ENCODE data around the gene TBC1D16. TPM values are rescaled to one million over a fixed set of nuclear protein-coding genes. Genes with fewer than 3 reads are reported as not detected.

TBC1D16 gene
- total RNA-seq, 3 donors from 2014 or later, result 27.1 to 92.2 (median 32.8) TPM

- TF ChIP-seq CTCF (IDR thresholded peaks at IDR 0.05) (no peak), POLR2A (IDR thresholded peaks at IDR 0.05) (no peak), POLR2AphosphoS5 (IDR thresholded peaks at IDR 0.05) (no peak)
- DNase-seq (ENCODE audit: low spot score in 2 of 2), result no peak
- H3K4me1 ChIP-seq, result no peaks in the 10 kb centered on the region
- no peak overlapping the region for H3K27ac ChIP-seq
- no peaks in the 10 kb centered on the region for H3K36me3 ChIP-seq
- H3K27me3 ChIP-seq, result peaks cover 0 to 20% of the 10 kb centered on the region in 2 donors
- intact Hi-C loops (cut with DNase I; ENCODE audit: low total_unique reads), result no loop called here
- no peaks in the 10 kb centered on the region for H3K9me3 ChIP-seq
- no peak overlapping the region for H3K4me3 ChIP-seq
Observed at GRCh38 chr17:79909121-79909520, 126.6 kb downstream of the TBC1D16 start.

- Histone ChIP-seq H3K36me3 (no peaks in the 10 kb centered on the region), H3K27me3 (peaks cover 0 to 25% of the 10 kb centered on the region in 2 donors), H3K9me3 (no peaks in the 10 kb centered on the region), H3K4me1 (no peaks in the 10 kb centered on the region), H3K27ac (no peak overlapping the region), H3K4me3 (no peak overlapping the region)
- intact Hi-C loops (cut with DNase I; ENCODE audit: low total_unique reads), result no loop called here
- TF ChIP-seq CTCF (IDR thresholded peaks at IDR 0.05) (no peak), POLR2A (IDR thresholded peaks at IDR 0.05) (no peak), POLR2AphosphoS5 (IDR thresholded peaks at IDR 0.05) (no peak)
- DNase-seq (ENCODE audit: low spot score in 2 of 2), result no peak
Observed at GRCh38 chr17:79907850-79908249, 127.8 kb downstream of the TBC1D16 start.

GRCh38 chr17:79907217-79907715 is 128.4 kb downstream of the TBC1D16 start:
- intact Hi-C loops (cut with DNase I; ENCODE audit: low total_unique reads), result no loop called here
- no peak for DNase-seq (ENCODE audit: low spot score in 2 of 2)
- Histone ChIP-seq H3K27ac (no peak overlapping the region), H3K36me3 (no peaks in the 10 kb centered on the region), H3K4me3 (no peak overlapping the region), H3K9me3 (no peaks in the 10 kb centered on the region), H3K4me1 (no peaks in the 10 kb centered on the region), H3K27me3 (peaks cover 0 to 29% of the 10 kb centered on the region in 2 donors)
- TF ChIP-seq POLR2A (IDR thresholded peaks at IDR 0.05) (no peak), POLR2AphosphoS5 (IDR thresholded peaks at IDR 0.05) (no peak), CTCF (IDR thresholded peaks at IDR 0.05) (no peak)

- Histone ChIP-seq H3K4me3 (no peak overlapping the region), H3K9me3 (no peaks in the 10 kb centered on the region), H3K36me3 (no peaks in the 10 kb centered on the region), H3K27me3 (peaks cover 0 to 40% of the 10 kb centered on the region in 2 donors), H3K4me1 (no peaks in the 10 kb centered on the region), H3K27ac (no peak overlapping the region)
- intact Hi-C loops (cut with DNase I; ENCODE audit: low total_unique reads), result no loop called here
- no peak for TF ChIP-seq POLR2AphosphoS5 (IDR thresholded peaks at IDR 0.05)
- no peak for DNase-seq (ENCODE audit: low spot score in 2 of 2)
Observed at GRCh38 chr17:79905832-79906231, 129.8 kb downstream of the TBC1D16 start.

- intact Hi-C loops (cut with DNase I; ENCODE audit: low total_unique reads), result no loop called here
- TF ChIP-seq CTCF (IDR thresholded peaks at IDR 0.05), result no peak
- TF ChIP-seq POLR2A (IDR thresholded peaks at IDR 0.05), result no peak
- TF ChIP-seq POLR2AphosphoS5 (IDR thresholded peaks at IDR 0.05), result no peak
- Histone ChIP-seq H3K36me3 (no peaks in the 10 kb centered on the region), H3K4me3 (no peak overlapping the region), H3K9me3 (peaks cover under 1% of the 10 kb centered on the region in 2 donors), H3K27me3 (peaks cover 0 to 40% of the 10 kb centered on the region in 2 donors), H3K27ac (no peak overlapping the region), H3K4me1 (no peaks in the 10 kb centered on the region)
- DNase-seq (ENCODE audit: low spot score in 2 of 2), result no peak
Observed at GRCh38 chr17:79904865-79905264, 130.8 kb downstream of the TBC1D16 start.

All from breast epithelium (tissue), 4 donors.